Thyroid gland (tissue), 4 donors: ENCODE measurements around the gene GBP5.

Experiments
- CTCF ChIP-seq, 6 experiments: fragments of 200-600 bp in 3 of 6; fragments of 450-650 bp in 3 of 6; sonication (generic) in 3 of 6; IDR thresholded peaks; one replicate each; pipeline ENCODE4 v1.5.1; 2016 to 2019; ENCODE audit warnings: antibody characterized with exemption in 6 of 6, mild to moderate bottlenecking in 2 of 6, inconsistent platforms in 1 of 6, moderate library complexity in 1 of 6
- POLR2A ChIP-seq, 2 donors: fragments of 450-650 bp; IDR thresholded peaks; one replicate each; pipeline ENCODE4 v1.6.1; 2017; ENCODE audit warnings: antibody characterized with exemption in 2 of 2, mild to moderate bottlenecking in 2 of 2, moderate library complexity in 1 of 2

- TF ChIP-seq CTCF (IDR thresholded peaks at IDR 0.05) (no peak), POLR2A (IDR thresholded peaks at IDR 0.05) (no peak)
Measured at GRCh38 chr1:89243046-89243445, 29.6 kb downstream of the GBP5 start.
